Stimulated activated CD4-positive, alpha-beta T cell treated with anti-CD3 and anti-CD28 coated beads, Interleukin-4, amount 100 ng/mL, for 4 hours (primary cell): ENCODE results near the gene CALM3.

Experiments used
- DNase-seq, 2 experiments: peaks; one replicate each; pipeline ENCODE4 v3.0.0-alpha.2; 2020

Gene CALM3

GRCh38 chr19:46600384-46601317 lies 479 bp upstream of the CALM3 start:
- peak; percentile 95 to 97 for DNase-seq

GRCh38 chr19:46602392-46603194 lies 1.5 kb downstream of the CALM3 start:
- DNase-seq: peak; percentile 58 to 78

DNA sequence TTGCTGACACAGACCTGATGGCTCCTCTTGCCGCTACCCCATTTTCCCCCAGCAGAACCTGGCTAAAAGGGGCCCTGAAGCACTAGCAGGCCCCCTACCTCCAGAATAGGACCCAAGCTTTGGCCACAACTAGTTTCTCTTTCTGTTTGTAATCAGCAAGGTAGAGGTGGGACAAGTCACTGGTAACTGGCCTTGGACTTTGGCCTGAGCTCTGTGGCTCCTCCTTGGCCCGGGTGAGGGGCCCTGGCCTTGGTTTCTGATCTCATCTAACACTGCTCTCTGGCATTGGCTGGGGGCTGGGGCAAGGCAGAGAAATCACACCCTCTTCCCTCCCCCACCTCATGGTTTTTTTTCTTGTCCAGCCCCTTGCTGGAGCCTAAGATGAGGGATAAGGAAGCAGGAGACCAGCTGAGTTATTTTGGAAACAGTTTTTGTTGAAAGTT lies 2.1 kb downstream of the CALM3 start:
- DNase-seq: no peak

DNA sequence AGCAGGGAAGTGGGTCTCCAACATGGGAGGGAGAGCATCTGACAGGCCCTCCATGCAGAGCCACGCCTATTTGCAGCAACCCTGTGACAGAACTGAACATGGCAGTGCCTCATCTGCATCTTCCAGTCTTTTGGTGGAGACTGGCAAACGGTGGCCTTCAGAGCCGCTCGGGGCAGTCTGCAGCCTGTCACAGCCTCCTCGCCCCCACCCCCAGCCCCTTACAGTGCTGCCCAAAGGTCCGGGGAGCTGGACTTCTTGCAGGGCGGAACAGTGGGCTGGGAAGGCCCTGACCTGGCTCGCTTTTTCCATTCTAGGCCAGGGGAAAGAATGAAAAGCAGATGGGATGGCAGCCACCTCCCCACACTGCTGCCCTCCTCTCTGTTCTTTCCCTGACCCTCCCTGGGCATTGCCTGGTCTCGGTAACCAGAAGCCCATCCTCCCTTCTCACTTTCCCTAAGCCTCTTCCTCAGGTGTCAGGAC lies 2.7 kb downstream of the CALM3 start:
- DNase-seq: no peak

DNA sequence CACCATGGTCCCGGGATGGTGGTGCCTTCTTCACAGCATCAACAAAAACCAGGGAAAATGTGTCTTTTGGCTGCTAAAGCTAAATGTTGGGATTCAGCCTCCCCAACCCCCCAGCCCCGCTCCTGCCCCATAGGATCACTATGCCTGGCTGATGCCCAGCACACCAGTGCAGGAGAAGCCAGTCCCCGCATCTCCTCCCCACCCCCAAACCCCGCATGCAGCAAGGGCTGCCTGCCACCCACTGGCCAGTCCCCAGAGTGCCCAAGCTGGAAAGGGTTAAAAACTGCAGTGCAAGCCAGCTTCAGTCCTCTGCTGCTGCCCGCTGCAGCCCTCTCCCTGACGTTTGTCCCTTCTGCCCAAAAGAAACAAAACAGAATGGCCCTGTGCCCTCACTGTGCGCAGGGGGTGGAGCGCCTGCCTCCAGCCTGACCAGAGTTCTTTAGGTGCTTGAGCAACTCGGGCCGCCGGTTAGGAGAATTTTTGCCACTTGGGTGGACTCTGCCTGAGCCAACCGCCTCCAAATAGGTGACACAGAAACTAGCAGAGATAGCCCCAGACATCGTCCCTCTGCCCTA lies 3.7 kb downstream of the CALM3 start:
- DNase-seq: no peak

GRCh38 chr19:46605356-46605821 lies 4.3 kb downstream of the CALM3 start:
- DNase-seq: no peak

DNA sequence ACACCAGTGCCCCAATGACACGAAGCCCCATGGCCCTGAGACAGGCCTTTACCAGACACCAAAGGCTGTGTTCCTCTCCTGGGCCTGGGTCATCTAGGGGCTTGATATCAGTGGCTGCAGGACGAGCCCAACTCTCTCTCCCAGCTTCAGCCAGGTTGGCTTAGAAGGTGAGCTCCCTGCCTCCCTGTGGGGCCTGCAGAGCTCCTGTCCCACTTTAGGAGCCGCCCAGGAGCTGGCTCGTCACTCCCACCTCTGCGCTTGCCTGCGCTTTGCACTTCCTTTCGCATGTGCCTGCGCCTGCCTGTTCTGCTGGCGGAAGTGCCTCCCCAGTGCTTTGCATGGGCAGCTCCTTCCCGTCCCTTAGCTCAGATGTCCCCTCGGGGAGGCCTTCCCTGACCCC lies 4.9 kb downstream of the CALM3 start:
- no peak for DNase-seq

DNA sequence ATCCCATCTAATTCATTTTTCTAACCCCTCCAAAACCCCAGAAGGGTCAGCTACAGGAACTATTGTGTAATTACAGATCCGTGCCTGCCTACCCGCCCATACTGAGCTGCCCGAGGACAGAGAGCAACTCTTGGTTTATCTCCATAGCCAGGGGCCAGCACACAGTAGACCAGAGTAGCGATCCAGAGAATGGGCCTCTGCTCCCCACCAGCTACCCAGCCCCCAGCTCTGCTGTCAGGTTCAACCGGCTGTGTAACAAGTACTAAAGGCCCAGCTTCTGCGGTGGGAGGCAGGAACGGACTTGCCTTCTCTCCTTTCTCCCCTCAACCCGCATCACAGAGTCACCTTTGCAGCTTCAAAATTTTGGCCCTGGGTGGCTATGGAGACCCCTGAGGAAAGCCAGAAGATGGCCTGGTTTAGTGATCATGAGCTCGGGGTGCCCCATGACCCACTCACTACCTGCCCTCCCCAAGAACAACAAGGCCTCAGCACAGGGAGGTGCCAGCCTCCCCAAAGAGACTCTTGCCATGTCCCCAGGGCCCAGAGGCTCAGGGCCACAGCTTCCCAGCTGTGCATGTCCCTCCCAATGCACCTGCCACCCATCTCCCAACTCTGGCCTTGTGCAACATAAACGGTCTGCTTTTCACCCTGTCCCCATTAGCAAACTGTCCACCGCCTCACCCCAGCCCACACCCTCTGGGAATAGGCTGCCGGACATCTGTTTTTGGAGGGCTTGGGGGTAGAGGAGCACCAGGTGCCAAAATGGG lies 5.7 kb downstream of the CALM3 start:
- no peak for DNase-seq

DNA sequence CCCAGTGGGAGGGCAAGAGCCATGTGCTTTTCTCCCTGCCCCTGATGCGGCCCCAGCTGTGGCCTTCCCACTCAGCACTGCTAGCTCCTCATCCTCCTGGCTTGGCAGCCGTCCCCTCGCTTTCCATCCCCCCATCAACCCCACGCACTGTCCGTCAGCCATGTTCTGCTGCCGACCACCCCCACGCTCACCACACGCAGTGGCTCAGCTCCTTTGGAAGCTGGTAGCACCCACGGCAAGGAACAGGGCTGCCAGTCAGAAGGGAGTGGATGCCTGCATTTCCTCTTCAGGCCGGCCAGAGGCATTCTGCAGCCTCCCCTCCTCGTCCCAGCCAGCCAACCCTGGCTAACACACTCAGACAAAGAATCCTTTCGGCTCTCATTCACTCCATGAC lies 6.3 kb downstream of the CALM3 start:
- DNase-seq: no peak

DNA sequence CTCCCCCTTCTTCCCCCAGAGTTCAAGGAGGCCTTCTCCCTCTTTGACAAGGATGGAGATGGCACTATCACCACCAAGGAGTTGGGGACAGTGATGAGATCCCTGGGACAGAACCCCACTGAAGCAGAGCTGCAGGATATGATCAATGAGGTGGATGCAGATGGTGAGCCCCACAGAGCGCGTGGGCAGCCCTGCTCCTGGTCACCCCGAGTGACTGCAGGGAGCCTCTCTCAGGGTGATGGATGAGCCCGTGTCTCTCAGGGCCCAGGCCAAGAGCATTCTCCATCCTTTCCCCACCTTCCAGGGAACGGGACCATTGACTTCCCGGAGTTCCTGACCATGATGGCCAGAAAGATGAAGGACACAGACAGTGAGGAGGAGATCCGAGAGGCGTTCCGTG lies 7.0 kb downstream of the CALM3 start:
- DNase-seq: no peak

DNA sequence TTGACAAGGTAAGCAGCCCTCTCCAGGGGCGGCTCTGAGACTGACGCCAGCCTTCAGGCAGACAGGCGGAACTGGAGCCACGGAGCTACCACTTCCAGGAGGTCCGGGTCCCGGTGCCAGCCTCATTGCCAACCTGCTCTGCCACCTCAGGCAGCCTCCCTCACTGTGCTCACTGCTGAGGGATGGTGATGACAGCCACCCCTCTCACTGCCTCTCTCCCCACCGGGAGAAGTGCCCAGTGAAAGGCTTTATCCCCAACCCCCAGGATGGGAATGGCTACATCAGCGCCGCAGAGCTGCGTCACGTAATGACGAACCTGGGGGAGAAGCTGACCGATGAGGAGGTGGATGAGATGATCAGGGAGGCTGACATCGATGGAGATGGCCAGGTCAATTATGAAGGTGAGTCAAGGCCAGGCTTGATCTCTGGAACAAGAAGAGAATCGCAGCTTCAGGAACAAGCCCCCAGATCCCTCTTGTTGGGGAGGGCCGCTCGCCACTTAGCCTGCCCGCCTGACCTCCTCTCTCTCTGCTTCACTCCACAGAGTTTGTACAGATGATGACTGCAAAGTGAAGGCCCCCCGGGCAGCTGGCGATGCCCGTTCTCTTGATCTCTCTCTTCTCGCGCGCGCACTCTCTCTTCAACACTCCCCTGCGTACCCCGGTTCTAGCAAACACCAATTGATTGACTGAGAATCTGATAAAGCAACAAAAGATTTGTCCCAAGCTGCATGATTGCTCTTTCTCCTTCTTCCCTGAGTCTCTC lies 7.6 kb downstream of the CALM3 start:
- no peak for DNase-seq

GRCh38 chr19:46609511-46610412 lies 8.6 kb downstream of the CALM3 start:
- no peak for DNase-seq

DNA sequence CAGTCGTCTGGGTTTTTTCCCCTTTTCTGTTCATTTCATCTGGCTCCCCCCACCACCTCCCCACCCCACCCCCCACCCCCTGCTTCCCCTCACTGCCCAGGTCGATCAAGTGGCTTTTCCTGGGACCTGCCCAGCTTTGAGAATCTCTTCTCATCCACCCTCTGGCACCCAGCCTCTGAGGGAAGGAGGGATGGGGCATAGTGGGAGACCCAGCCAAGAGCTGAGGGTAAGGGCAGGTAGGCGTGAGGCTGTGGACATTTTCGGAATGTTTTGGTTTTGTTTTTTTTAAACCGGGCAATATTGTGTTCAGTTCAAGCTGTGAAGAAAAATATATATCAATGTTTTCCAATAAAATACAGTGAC lies 9.3 kb downstream of the CALM3 start:
- no peak for DNase-seq

GRCh38 chr19:46610851-46611770 lies 10.0 kb downstream of the CALM3 start:
- no peak for DNase-seq

GRCh38 chr19:46611776-46612175 lies 10.6 kb downstream of the CALM3 start:
- no peak for DNase-seq

DNA sequence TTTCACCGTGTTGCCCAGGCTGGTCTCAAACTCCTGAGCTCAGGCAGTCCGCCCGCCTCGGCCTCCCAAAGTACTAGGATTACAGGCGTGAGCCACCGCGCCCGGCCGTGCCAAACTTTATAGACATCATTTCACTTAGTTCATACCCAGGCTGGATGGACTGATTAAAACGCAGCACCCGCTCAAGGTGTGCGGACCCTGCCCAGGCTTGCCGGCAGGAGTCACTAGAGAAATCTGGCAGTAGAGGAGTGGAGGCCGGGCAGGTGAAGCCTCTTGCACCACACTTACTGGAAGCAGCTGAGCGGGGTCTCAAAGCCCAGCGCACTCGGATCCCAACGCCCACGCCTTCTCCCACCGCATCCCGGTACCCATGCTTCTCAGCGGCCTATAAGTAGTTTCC lies 12.4 kb downstream of the CALM3 start:
- no peak for DNase-seq

DNA sequence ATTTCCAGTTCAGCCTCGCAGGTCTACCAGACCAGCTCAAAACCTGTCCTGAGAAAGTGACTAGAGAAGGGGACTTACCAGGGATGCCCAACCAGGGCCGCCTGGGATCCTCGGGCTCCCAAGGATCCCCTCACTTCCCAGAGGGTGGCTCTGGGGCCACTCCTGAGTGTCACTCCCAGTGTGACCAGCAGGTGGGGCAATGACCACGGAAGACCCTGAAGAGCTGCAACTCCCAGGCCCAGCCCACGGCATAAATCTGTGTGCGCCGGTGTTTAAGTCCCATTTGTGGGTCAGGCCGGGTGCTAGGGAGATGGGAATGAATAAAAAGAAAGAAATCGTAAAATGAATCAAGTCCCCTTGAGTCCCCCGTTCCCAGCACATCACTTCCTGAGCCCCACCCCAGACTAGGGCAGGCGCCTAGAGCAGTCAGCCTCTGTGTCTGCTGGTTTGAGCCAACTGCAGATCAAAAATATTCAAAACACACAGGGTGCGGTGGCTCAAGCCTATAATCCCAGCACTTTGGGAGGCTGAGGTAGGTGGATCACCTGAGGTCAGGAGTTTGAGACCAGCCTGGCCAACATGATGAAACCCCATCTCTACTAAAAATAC lies 13.1 kb downstream of the CALM3 start:
- DNase-seq: peak; percentile 73 to 80

DNA sequence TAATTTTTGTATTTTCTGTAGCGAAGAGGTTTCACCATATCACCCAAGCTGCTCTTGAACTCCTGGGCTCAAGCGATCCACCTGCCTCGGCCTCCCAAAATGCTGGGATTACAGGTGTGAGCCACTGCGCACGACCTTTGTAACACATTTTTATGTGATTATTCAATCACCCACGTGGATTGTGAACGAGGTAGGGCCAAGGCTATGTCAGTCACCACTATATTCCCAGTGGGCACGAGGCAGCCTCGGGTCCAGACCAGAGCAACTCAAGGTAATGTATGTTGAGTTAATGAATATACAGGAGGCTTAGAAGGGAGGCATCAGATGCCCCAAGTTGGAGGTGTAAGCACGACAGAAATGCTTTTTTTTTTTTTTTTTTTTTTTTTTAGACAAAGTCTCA lies 14.8 kb downstream of the CALM3 start:
- no peak for DNase-seq
